ENCODE results near the gene STK4. TPM values are rescaled to one million over a fixed set of nuclear protein-coding genes. Genes with fewer than 3 reads are reported as not detected.

STK4 gene
- total and polyA plus RNA-seq, 4 donors: 5.4 to 41.0 (median 24.9) TPM

DNA sequence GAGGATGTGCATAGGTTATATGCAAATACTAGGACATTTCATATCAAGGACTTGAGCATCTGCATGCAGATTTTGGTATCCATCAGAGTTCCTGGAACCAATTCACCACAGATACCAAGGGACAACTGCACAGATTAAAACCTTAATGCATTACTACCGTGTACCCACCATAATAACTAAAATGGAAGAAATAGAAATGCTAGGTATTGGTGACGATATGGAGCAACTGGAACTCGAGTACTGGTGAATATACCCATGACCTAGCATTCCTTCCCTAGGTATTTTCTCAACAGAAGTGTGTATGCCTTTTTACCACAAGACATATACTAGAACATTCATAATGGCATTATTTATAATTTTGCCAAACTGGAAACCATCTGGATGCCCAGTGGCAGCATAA lies 116.2 kb downstream of the STK4 start:
- ATAC-seq (ENCODE audit: low FRiP score) (no peak), DNase-seq (no peak)
- H3K4me3 ChIP-seq (ENCODE audit: low read length in 2 of 2): no peak overlapping the region
- no peak overlapping the region for H3K27ac ChIP-seq (ENCODE audit: low read depth in 1 of 2, low read length in 2 of 2)
- intact Hi-C loops (cut with DNase I): no loop called here
- H3K27me3 ChIP-seq (ENCODE audit: control insufficient read depth in 1 of 2, insufficient read depth in 2 of 2, low read length in 1 of 2): no peaks in the 10 kb centered on the region
- WGBS, 2 donors: 94 to 98% methylated on average over 3 of the region's 3 CpGs
- H3K36me3 ChIP-seq (ENCODE audit: control insufficient read depth in 1 of 2, insufficient read depth in 2 of 2, low read length in 1 of 2): peaks cover 2 to 7% of the 10 kb centered on the region in 2 donors
- H3K4me1 ChIP-seq (ENCODE audit: control insufficient read depth in 1 of 2, insufficient read depth in 2 of 2, low read length in 2 of 2): no peaks in the 10 kb centered on the region
- H3K9me3 ChIP-seq (ENCODE audit: control insufficient read depth, low read length): peaks cover 1% of the 10 kb centered on the region

- Histone ChIP-seq H3K36me3 (ENCODE audit: control insufficient read depth in 1 of 2, insufficient read depth in 2 of 2, low read length in 1 of 2) (peaks cover 2 to 7% of the 10 kb centered on the region in 2 donors), H3K27ac (ENCODE audit: low read depth in 1 of 2, low read length in 2 of 2) (no peak overlapping the region), H3K9me3 (ENCODE audit: control insufficient read depth, low read length) (peaks cover 1% of the 10 kb centered on the region), H3K27me3 (ENCODE audit: control insufficient read depth in 1 of 2, insufficient read depth in 2 of 2, low read length in 1 of 2) (no peaks in the 10 kb centered on the region), H3K4me3 (ENCODE audit: low read length in 2 of 2) (no peak overlapping the region), H3K4me1 (ENCODE audit: control insufficient read depth in 1 of 2, insufficient read depth in 2 of 2, low read length in 2 of 2) (no peaks in the 10 kb centered on the region)
- 95 to 98% methylated on average over 1 of the region's 1 CpG for WGBS, 2 donors
- intact Hi-C loops (cut with DNase I): no loop called here
- ATAC-seq (ENCODE audit: low FRiP score) (no peak), DNase-seq (no peak)
Measured at GRCh38 chr20:45083127-45083526, 116.8 kb downstream of the STK4 start.

GRCh38 chr20:45085289-45085688 lies 119.0 kb downstream of the STK4 start:
- Histone ChIP-seq H3K36me3 (ENCODE audit: control insufficient read depth in 1 of 2, insufficient read depth in 2 of 2, low read length in 1 of 2) (peaks cover under 1 to 7% of the 10 kb centered on the region in 2 donors), H3K4me1 (ENCODE audit: control insufficient read depth in 1 of 2, insufficient read depth in 2 of 2, low read length in 2 of 2) (no peaks in the 10 kb centered on the region), H3K27ac (ENCODE audit: low read depth in 1 of 2, low read length in 2 of 2) (no peak overlapping the region), H3K4me3 (ENCODE audit: low read length in 2 of 2) (no peak overlapping the region), H3K9me3 (ENCODE audit: control insufficient read depth, low read length) (peaks cover 1% of the 10 kb centered on the region), H3K27me3 (ENCODE audit: control insufficient read depth in 1 of 2, insufficient read depth in 2 of 2, low read length in 1 of 2) (no peaks in the 10 kb centered on the region)
- ATAC-seq (ENCODE audit: low FRiP score) (no peak), DNase-seq (no peak)
- 82 to 88% methylated on average over 2 of the region's 2 CpGs for WGBS, 2 donors
- intact Hi-C loops (cut with DNase I): no loop called here

DNA sequence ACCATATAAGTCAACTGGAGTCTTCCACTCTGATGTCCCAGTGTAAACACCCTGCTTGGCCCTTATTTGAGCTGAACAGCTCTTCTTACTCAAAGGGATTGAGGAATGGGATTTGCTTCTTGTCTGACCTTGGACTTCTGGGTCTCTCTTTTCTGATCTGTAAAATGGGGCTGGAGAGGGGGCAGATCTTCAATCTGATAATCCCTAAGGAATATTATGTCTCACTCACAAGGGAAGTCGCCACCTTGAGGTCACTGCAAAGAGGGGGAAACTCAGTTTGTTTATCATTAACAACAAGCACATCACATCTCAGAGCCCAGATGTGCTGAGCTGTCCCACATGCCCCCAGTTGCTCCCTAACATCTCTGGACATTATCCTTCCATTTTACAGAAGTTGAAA lies 119.6 kb downstream of the STK4 start:
- Histone ChIP-seq H3K4me3 (ENCODE audit: low read length in 2 of 2) (no peak overlapping the region), H3K4me1 (ENCODE audit: control insufficient read depth in 1 of 2, insufficient read depth in 2 of 2, low read length in 2 of 2) (no peaks in the 10 kb centered on the region), H3K36me3 (ENCODE audit: control insufficient read depth in 1 of 2, insufficient read depth in 2 of 2, low read length in 1 of 2) (peaks cover 0 to 7% of the 10 kb centered on the region in 2 donors), H3K27ac (ENCODE audit: low read depth in 1 of 2, low read length in 2 of 2) (no peak overlapping the region), H3K27me3 (ENCODE audit: control insufficient read depth in 1 of 2, insufficient read depth in 2 of 2, low read length in 1 of 2) (no peaks in the 10 kb centered on the region), H3K9me3 (ENCODE audit: control insufficient read depth, low read length) (peaks cover 1% of the 10 kb centered on the region)
- ATAC-seq (ENCODE audit: low FRiP score) (no peak), DNase-seq (no peak)
- WGBS, 2 donors: 92 to 96% methylated on average over 1 of the region's 1 CpG
- intact Hi-C loops (cut with DNase I): no loop called here

DNA sequence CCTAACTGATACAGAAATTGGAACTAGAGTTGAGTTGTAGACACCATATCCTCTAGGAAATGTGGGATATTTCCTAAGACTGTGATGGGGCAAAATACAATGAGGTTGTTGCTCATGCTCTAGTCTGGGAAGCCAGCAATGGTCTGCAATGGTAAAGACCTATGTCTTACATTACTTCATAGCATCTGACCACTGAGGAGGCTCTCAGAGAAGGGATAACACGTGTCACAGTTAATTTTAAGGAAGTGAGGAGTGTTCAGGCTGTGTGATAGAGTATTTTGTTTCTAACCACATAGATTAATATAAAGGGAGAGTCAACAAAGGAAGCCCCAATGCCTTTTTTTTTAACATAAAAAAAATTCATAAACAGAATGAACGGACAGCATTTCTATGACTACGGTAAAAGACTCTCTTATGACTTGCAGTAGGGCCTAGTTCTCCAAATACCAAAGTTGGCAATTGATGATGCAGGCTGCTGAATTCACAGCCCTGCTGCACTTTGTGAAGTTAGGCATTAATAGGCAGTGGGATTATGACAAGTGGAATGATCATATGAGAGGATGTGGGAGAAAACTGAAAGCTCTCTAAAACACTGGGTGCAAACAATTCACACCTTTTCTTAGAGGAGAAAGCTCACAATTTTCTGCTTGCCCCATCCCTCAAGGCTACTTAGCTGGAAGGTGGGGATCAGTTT lies 120.9 kb downstream of the STK4 start:
- Histone ChIP-seq H3K27me3 (ENCODE audit: control insufficient read depth in 1 of 2, insufficient read depth in 2 of 2, low read length in 1 of 2) (no peaks in the 10 kb centered on the region), H3K36me3 (ENCODE audit: control insufficient read depth in 1 of 2, insufficient read depth in 2 of 2, low read length in 1 of 2) (no peaks in the 10 kb centered on the region), H3K27ac (ENCODE audit: low read depth in 1 of 2, low read length in 2 of 2) (no peak overlapping the region), H3K9me3 (ENCODE audit: control insufficient read depth, low read length) (peaks cover 1% of the 10 kb centered on the region), H3K4me3 (ENCODE audit: low read length in 2 of 2) (no peak overlapping the region), H3K4me1 (ENCODE audit: control insufficient read depth in 1 of 2, insufficient read depth in 2 of 2, low read length in 2 of 2) (no peaks in the 10 kb centered on the region)
- intact Hi-C loops (cut with DNase I): no loop called here
- 92 to 93% methylated on average over 3 of the region's 3 CpGs for WGBS, 2 donors
- no peak for DNase-seq
- ATAC-seq (ENCODE audit: low FRiP score): no peak

DNA sequence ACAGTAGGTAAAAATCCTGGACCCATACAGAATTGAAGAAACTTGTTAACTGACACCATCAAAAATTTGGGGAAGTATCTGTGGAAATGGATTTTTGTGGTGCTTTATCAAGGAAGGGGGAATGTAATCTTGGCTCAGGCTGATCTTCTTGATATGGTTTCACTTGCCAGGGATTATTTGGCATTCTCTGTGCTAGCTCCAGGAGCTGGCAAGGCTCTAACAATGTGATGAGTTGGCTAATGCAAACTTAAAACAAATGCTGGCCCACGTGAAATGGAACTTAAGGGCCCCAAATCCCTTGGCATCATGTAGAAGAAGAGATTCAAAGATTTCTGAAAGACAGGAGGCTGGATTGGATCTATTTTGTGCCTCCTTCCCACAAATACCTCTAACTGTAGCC lies 121.5 kb downstream of the STK4 start:
- no peak for DNase-seq
- intact Hi-C loops (cut with DNase I): no loop called here
- Histone ChIP-seq H3K4me3 (ENCODE audit: low read length in 2 of 2) (no peak overlapping the region), H3K27me3 (ENCODE audit: control insufficient read depth in 1 of 2, insufficient read depth in 2 of 2, low read length in 1 of 2) (no peaks in the 10 kb centered on the region), H3K36me3 (ENCODE audit: control insufficient read depth in 1 of 2, insufficient read depth in 2 of 2, low read length in 1 of 2) (no peaks in the 10 kb centered on the region), H3K27ac (ENCODE audit: low read depth in 1 of 2, low read length in 2 of 2) (no peak overlapping the region), H3K9me3 (ENCODE audit: control insufficient read depth, low read length) (peaks cover 1% of the 10 kb centered on the region), H3K4me1 (ENCODE audit: control insufficient read depth in 1 of 2, insufficient read depth in 2 of 2, low read length in 2 of 2) (no peaks in the 10 kb centered on the region)
- WGBS, 2 donors: 8 to 11% methylated on average over 1 of the region's 1 CpG
- ATAC-seq (ENCODE audit: low FRiP score): no peak

DNA sequence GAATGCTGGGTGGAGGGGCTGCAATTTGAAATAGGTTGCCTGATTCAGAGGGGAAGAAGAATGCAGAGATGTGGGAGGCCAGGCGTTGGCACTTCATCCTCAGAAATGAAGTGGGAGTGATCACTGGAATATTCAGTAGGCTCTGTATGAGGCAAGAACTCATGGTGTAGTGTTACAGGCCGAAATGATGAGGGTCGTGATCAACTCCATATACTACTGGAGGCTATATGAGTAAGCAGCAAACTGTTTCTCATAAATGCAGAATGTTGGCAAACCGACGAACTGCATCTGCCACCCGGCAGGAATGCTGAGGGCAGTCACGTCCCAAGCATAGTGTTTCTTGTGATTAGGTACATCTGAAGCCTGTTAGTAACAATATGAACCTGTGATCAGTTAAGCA lies 121.9 kb downstream of the STK4 start:
- H3K27ac ChIP-seq (ENCODE audit: low read depth in 1 of 2, low read length in 2 of 2): no peak overlapping the region
- DNase-seq (no peak), ATAC-seq (ENCODE audit: low FRiP score) (no peak)
- peaks cover 1% of the 10 kb centered on the region for H3K9me3 ChIP-seq (ENCODE audit: control insufficient read depth, low read length)
- H3K4me1 ChIP-seq (ENCODE audit: control insufficient read depth in 1 of 2, insufficient read depth in 2 of 2, low read length in 2 of 2): no peaks in the 10 kb centered on the region
- H3K27me3 ChIP-seq (ENCODE audit: control insufficient read depth in 1 of 2, insufficient read depth in 2 of 2, low read length in 1 of 2): no peaks in the 10 kb centered on the region
- intact Hi-C loops (cut with DNase I): no loop called here
- 86 to 87% methylated on average over 7 of the region's 7 CpGs for WGBS, 2 donors
- no peaks in the 10 kb centered on the region for H3K36me3 ChIP-seq (ENCODE audit: control insufficient read depth in 1 of 2, insufficient read depth in 2 of 2, low read length in 1 of 2)
- no peak overlapping the region for H3K4me3 ChIP-seq (ENCODE audit: low read length in 2 of 2)

GRCh38 chr20:45090481-45090880 lies 124.2 kb downstream of the STK4 start:
- Histone ChIP-seq H3K27me3 (ENCODE audit: control insufficient read depth in 1 of 2, insufficient read depth in 2 of 2, low read length in 1 of 2) (no peaks in the 10 kb centered on the region), H3K4me1 (ENCODE audit: control insufficient read depth in 1 of 2, insufficient read depth in 2 of 2, low read length in 2 of 2) (no peaks in the 10 kb centered on the region), H3K4me3 (ENCODE audit: low read length in 2 of 2) (no peak overlapping the region), H3K9me3 (ENCODE audit: control insufficient read depth, low read length) (peaks cover 1% of the 10 kb centered on the region), H3K36me3 (ENCODE audit: control insufficient read depth in 1 of 2, insufficient read depth in 2 of 2, low read length in 1 of 2) (no peaks in the 10 kb centered on the region), H3K27ac (ENCODE audit: low read depth in 1 of 2, low read length in 2 of 2) (no peak overlapping the region)
- intact Hi-C loops (cut with DNase I): loop anchor here (5.0 to 10.0 kb wide), 3 partner anchors 43 to 76 kb away; no protein-coding TSS in a partner anchor
- ATAC-seq (ENCODE audit: low FRiP score): no peak
- DNase-seq: no peak
- 84 to 89% methylated on average over 3 of the region's 3 CpGs for WGBS, 2 donors

DNA sequence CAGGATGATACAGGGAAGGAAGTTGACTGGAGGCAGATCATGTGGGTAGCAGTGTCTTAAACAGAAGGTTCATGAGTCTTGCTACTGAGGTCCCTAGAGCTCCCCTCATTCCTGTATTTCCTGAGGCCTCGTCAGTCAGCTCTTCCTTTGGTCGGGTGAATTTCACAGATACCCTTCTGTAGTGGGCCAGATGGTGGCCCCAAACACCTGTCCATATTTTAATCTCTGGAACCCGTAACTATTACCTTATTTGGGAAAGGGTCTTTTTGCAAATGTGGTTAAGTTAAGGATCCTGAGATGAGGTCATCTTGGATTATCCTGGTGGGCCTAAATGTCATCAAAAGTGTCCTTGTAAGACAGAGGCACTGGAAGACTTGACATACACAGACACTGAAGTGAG lies 125.1 kb downstream of the STK4 start:
- H3K27ac ChIP-seq (ENCODE audit: low read depth in 1 of 2, low read length in 2 of 2): no peak overlapping the region
- ATAC-seq (ENCODE audit: low FRiP score) (no peak), DNase-seq (no peak)
- intact Hi-C loops (cut with DNase I): loop anchor here (5.0 to 10.0 kb wide), 3 partner anchors 44 to 77 kb away; no protein-coding TSS in a partner anchor
- WGBS, 2 donors: 89 to 90% methylated on average over 3 of the region's 3 CpGs
- no peaks in the 10 kb centered on the region for H3K36me3 ChIP-seq (ENCODE audit: control insufficient read depth in 1 of 2, insufficient read depth in 2 of 2, low read length in 1 of 2)
- no peaks in the 10 kb centered on the region for H3K4me1 ChIP-seq (ENCODE audit: control insufficient read depth in 1 of 2, insufficient read depth in 2 of 2, low read length in 2 of 2)
- no peaks in the 10 kb centered on the region for H3K9me3 ChIP-seq (ENCODE audit: control insufficient read depth, low read length)
- no peak overlapping the region for H3K4me3 ChIP-seq (ENCODE audit: low read length in 2 of 2)
- no peaks in the 10 kb centered on the region for H3K27me3 ChIP-seq (ENCODE audit: control insufficient read depth in 1 of 2, insufficient read depth in 2 of 2, low read length in 1 of 2)
